Measurements from ENCODE around the gene EBP. TPM values are rescaled to one million over a fixed set of nuclear protein-coding genes. Genes with fewer than 3 reads are reported as not detected.
A peak's percentile ranks its signal among the peaks of the same experiment; 100 is the strongest.

EBP gene
- polyA plus RNA-seq, 1 donor (not counting 4 experiments of a cell fraction or from before 2014, with no cell fraction given), result 194 TPM

- Histone ChIP-seq H4K20me1 (ENCODE audit: control insufficient read depth, extremely low read depth, insufficient read depth, low read length) (no peaks in the 10 kb centered on the region), H3K27ac (ENCODE audit: control insufficient read depth, insufficient read depth, low read length) (peak overlapping the region; percentile 96), H3K9me1 (ENCODE audit: control insufficient read depth, extremely low read depth, insufficient read depth, low read length) (no peaks in the 10 kb centered on the region), H3K79me2 (ENCODE audit: control insufficient read depth, insufficient read depth, low read length) (peaks cover 20% of the 10 kb centered on the region), H3K36me3 (ENCODE audit: control insufficient read depth in 2 of 2, extremely low read depth in 1 of 2, insufficient read depth in 2 of 2, low read length in 2 of 2) (peaks cover 6 to 16% of the 10 kb centered on the region in 2 experiments), H3K4me2 (ENCODE audit: control insufficient read depth, extremely low read depth, insufficient read depth, low read depth, low read length) (peak overlapping the region; percentile 85), H3K9ac (ENCODE audit: control insufficient read depth, extremely low read depth, insufficient read depth, low read length) (peak overlapping the region; percentile 98), H3K27me3 (ENCODE audit: control insufficient read depth, extremely low read depth, insufficient read depth, low read length) (no peaks in the 10 kb centered on the region), H3K4me1 (ENCODE audit: control insufficient read depth, extremely low read depth, insufficient read depth, low read length) (peaks cover 13% of the 10 kb centered on the region), H2AFZ (ENCODE audit: control insufficient read depth, low read length) (peak overlapping the region; percentile 80), H3K4me3 (ENCODE audit: control insufficient read depth in 2 of 3, extremely low read depth in 1 of 3, insufficient read depth in 2 of 3, low read depth in 1 of 3, low read length in 3 of 3) (peak overlapping the region; percentile 47 to 92 (median 60)), H3K9me3 (ENCODE audit: control insufficient read depth, low read depth, low read length) (no peaks in the 10 kb centered on the region)
- FAIRE-seq (no peak), DNase-seq (ENCODE audit: low read depth, low spot score) (no peak)
- dilution Hi-C loops (cut with MboI; ENCODE audit: extremely low pct_ligation_motif_present, low sequenced_read_pairs), result no loop called here
- TF ChIP-seq EZH2 (IDR thresholded peaks at IDR 0.05; ENCODE audit: low read length) (no peak), CTCF (optimal IDR thresholded peaks at IDR 0.05 in 1 of 3, IDR thresholded peaks at IDR 0.05 in 1 of 3, conservative IDR thresholded peaks at IDR 0.05 in 1 of 3; ENCODE audit: extremely low read depth in 1 of 3, insufficient read depth in 2 of 3, low read length in 3 of 3) (no peak)
Observed at GRCh38 chrX:48573690-48574269, 52.2 kb downstream of the EBP start.

GRCh38 chrX:48574270-48575266, 53.0 kb downstream of the EBP start, which contains the start of gene RBM3:
Gene RBM3 (plus strand): TSS chrX:48574484. CDS start chrX:48575181, 697 bp downstream.
- H3K79me2 ChIP-seq (ENCODE audit: control insufficient read depth, insufficient read depth, low read length), result peaks cover 20% of the 10 kb centered on the region
- H3K9ac ChIP-seq (ENCODE audit: control insufficient read depth, extremely low read depth, insufficient read depth, low read length), result peak within 1 kb of the TSS; percentile 98
- peak within 1 kb of the TSS; percentile 80 for H2AFZ ChIP-seq (ENCODE audit: control insufficient read depth, low read length)
- peak; percentile 34 to 62 (median 35) for TF ChIP-seq CTCF (optimal IDR thresholded peaks at IDR 0.05 in 1 of 3, IDR thresholded peaks at IDR 0.05 in 1 of 3, conservative IDR thresholded peaks at IDR 0.05 in 1 of 3; ENCODE audit: extremely low read depth in 1 of 3, insufficient read depth in 2 of 3, low read length in 3 of 3)
- TF ChIP-seq EZH2 (IDR thresholded peaks at IDR 0.05; ENCODE audit: low read length), result no peak
- no peaks in the 10 kb centered on the region for H3K9me3 ChIP-seq (ENCODE audit: control insufficient read depth, low read depth, low read length)
- H3K4me1 ChIP-seq (ENCODE audit: control insufficient read depth, extremely low read depth, insufficient read depth, low read length), result peaks cover 19% of the 10 kb centered on the region
- H3K36me3 ChIP-seq (ENCODE audit: control insufficient read depth in 2 of 2, extremely low read depth in 1 of 2, insufficient read depth in 2 of 2, low read length in 2 of 2), result peaks cover 6 to 16% of the 10 kb centered on the region in 2 experiments
- no peaks in the 10 kb centered on the region for H4K20me1 ChIP-seq (ENCODE audit: control insufficient read depth, extremely low read depth, insufficient read depth, low read length)
- peak within 1 kb of the TSS; percentile 96 for H3K27ac ChIP-seq (ENCODE audit: control insufficient read depth, insufficient read depth, low read length)
- no peaks in the 10 kb centered on the region for H3K27me3 ChIP-seq (ENCODE audit: control insufficient read depth, extremely low read depth, insufficient read depth, low read length)
- FAIRE-seq (no peak), DNase-seq (ENCODE audit: low read depth, low spot score) (no peak)
- peak within 1 kb of the TSS; percentile 85 for H3K4me2 ChIP-seq (ENCODE audit: control insufficient read depth, extremely low read depth, insufficient read depth, low read depth, low read length)
- peak within 1 kb of the TSS; percentile 60 to 92 (median 63) for H3K4me3 ChIP-seq (ENCODE audit: control insufficient read depth in 2 of 3, extremely low read depth in 1 of 3, insufficient read depth in 2 of 3, low read depth in 1 of 3, low read length in 3 of 3)
- no peaks in the 10 kb centered on the region for H3K9me1 ChIP-seq (ENCODE audit: control insufficient read depth, extremely low read depth, insufficient read depth, low read length)
- dilution Hi-C loops (cut with MboI; ENCODE audit: extremely low pct_ligation_motif_present, low sequenced_read_pairs), result no loop called here
